GM18520 (cell line): ENCODE data around the gene GMCL1.
"Not testable (repeated sequence)": the region's sequence is repeated elsewhere in the genome, so short reads cannot be mapped to it uniquely, and the experiment has no call there.

Source experiments
- ATAC-seq: cut with Tn5 transposase; IDR thresholded peaks from one replicate; pipeline ENCODE4 v1.9.1; 2021; ENCODE audit not compliant: unreplicated experiment

The GMCL1 gene

GRCh38 chr2:69846182-69847067 is 17.0 kb downstream of the GMCL1 start:
- ATAC-seq, result no peak

DNA sequence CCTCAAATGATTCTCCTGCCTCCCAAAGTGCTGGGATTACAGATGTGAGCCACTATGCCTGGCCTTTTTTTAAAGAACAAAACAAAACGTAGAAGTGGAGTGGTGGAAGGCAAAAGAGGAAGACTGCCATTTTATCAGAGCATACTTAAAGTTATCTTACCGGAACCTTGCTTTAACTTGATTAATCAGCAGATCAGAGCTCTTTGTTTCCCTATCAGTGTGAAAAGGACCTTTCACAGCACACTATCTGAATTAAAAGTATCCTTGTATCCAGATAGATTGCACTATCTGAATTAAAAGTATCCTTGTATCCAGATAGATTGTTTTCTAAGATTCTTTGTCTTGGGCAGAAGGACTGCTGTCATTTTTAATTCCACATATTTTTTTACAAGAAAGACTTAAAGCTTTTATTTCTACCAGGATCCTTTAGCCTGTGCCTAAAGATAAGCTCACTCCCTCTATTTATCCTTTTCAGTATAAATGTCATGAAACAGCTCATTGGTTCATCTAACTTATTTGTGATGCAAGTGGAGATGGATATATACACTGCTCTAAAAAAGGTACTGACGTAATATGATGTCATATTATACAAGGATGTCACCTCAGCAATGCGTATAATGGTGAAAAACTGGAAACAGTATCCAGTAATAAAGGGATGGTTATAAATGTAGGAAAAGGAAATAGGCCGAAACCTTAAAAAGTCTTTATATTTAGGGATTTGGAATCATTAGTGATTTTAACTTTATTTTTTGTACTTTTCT is 17.8 kb downstream of the GMCL1 start:
- ATAC-seq, result no peak

DNA sequence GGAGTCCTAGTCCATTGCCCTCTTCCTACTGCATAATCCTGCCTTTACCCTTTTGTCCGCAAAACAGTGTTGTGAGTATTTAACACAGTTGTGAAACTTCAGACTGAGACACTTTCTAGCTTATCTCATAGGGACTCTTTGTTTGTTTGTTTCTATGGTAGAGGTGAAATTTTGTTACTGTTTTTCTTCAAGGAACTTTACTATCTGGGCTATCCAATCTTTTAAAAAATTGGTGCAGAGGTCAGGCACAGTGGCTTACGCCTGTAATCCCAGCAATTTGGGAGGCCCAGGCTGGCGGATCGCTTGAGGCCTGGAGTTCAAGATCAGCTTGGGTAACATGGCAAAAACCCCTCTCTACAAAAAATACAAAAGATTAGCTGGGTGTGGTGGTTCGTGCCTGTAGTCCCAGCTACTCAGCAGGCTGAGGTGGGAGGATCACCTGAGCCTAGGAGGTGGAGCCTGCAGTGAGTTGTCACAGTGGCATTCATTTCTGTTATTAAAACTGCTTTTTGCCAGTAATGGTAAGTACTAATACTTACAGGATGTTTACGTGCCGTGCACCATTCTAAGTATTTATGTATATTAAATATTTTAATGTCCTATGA is 18.8 kb downstream of the GMCL1 start:
- ATAC-seq, result no peak

GRCh38 chr2:69858261-69858660 is 28.8 kb downstream of the GMCL1 start:
- ATAC-seq, result no peak

DNA sequence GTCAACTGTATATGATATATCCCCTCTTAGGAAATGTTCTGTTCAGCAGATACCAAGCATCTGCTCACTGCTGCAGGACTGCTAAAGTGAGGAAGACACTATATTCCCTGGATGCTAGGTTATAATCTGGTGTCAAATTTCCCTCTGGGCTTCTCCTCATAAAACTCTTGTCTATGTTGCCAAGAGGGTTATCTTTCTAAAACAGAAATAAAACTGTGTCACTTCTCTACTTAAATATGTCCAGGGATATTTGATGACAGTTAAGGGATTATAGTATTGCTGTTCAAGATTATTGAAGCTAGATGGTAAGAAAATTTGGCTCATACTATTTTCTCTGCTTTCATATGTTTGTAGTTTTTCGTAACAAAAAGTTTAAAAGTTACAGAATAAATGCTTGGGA is 33.8 kb downstream of the GMCL1 start:
- no peak for ATAC-seq

GRCh38 chr2:69888451-69888850 is 59.0 kb downstream of the GMCL1 start:
- ATAC-seq, result no peak

- no peak for ATAC-seq
Observed at GRCh38 chr2:69889302-69889701, 59.8 kb downstream of the GMCL1 start.

DNA sequence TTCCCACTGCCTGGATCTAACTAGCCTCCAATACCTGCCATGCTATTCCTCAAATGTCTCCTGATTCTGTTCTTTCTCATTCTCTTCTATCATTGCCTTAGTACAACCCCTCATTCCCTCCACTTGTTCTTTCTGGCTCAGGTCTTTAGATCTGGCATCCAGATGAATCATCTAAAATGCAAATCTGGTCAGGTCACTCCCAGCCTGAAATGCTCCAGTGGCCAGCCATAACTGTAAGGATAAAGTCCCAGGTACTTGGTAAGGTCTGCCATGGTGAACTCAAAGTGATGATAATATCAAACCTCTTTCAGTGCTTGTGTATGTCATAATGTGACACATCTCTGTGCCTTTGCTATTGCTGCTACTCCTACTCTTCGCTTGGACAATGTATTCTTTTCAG is 61.4 kb downstream of the GMCL1 start:
- ATAC-seq, result no peak

DNA sequence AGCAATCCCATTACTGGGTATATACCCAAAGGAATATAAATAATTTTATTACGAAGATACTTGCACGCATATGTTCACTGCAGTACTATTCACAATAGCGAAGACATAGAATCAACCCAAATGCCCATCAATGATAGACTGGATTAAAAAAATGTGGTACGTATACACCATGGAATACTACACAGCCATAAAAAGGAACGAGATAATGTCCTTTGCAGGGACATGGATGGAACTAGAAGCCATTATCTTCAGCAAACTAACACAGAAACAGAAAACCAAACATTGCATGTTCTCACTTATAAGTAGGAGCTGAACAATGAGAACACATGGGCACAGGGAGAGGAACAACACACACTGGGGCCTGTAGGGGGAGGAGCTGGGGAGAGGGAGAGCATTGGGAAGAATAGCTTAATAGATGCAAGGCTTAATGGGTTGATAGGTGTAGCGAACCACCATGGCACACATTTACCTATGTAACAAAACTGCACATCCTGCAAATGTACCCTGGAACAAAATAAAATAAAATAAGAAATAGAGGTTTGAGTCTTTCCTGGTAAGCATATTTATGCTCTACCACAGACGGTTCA is 63.5 kb downstream of the GMCL1 start:
- not testable (repeated sequence) for ATAC-seq

DNA sequence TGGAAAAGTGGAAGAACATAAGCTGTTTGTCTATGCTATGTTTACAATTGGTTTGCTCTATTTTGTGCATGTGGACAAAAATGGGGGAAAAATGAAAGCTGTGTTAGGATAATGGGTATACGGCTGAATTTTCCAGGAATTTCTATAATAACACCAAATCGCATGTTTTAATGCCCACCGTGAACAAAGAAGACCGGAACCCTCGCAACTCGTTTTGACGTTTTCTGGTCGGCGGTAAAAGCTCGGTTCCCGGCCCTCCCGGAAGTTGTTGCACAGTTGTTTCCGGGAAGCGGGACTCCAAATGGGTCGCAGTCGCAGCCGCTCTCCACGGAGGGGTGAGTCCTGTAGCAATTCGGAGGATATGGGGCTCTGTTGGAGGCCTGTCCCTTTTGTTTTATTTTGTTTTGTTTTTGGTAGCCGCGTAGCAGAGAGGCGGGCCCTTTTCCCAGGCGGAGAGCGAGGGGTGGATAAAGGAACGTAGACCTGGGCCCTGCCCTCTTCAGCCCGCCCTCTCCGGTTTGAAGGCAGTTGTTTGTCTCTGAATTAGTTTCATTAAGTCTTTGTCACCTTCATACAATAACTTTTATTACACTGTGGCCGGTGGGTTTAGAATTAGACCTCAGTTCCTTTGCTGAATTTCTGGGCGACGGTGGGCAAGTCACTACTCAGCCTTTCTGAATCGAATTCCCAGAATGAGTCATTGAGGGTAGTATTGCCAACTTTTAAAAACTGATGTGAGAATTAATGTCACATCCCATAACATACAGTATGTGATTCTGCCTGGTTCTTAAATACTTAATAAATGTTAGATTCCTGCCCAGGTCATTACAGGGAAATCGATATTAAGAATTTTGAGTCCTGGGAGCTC is 64.5 kb downstream of the GMCL1 start, which contains the start of gene SNRNP27:
TSS of gene SNRNP27 (plus strand) at position 273 of the 868 bp plus-strand sequence. CDS start at position 302, 29 bp downstream.
- ATAC-seq, result no peak

- ATAC-seq, result not testable (repeated sequence)
Observed at GRCh38 chr2:69894737-69895136, 65.3 kb downstream of the GMCL1 start.

- no peak for ATAC-seq
Observed at GRCh38 chr2:69902213-69902922, 72.9 kb downstream of the GMCL1 start.

GRCh38 chr2:69907216-69907615 is 77.8 kb downstream of the GMCL1 start:
- no peak for ATAC-seq

GRCh38 chr2:69911985-69912563 is 82.6 kb downstream of the GMCL1 start:
- no peak for ATAC-seq

DNA sequence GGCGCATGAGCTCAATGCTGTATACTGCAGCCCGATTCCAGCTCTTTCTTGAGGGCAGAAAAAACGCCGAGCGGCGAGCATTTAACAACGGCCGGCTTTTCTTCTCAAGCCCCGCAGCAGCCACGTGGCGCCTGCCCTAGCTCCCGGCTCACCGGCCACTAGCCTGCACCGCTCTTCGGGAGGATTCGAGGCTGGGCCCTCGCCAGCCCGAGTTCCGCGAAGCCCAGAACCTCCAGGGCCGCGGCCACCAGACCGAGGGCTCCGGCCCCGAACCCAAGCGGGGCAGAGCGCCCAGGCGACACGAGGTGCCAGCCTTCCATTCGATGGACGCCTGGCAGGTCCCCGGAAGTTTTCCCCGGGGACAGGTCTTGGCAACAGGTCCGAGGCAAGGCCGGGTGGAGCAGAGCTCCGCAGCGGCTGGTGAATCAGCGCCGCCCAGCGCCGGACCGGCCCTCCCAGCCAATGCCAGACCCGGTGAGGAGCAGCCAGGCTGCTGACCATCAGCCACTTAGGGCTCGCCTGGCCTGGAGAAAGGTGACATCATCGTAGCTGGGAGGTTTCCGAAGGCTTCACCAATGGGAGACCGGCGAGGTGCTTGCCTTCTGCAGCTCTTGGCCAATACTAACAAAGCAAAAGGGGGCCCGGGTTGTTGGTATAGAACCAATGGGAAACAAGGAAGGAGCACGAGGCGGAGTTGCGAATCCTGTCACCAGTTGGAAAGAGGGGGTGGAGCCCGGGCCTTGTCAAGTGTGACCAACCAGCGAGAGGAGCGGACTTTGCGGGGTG is 84.9 kb downstream of the GMCL1 start:
- ATAC-seq, result peak; percentile 85

DNA sequence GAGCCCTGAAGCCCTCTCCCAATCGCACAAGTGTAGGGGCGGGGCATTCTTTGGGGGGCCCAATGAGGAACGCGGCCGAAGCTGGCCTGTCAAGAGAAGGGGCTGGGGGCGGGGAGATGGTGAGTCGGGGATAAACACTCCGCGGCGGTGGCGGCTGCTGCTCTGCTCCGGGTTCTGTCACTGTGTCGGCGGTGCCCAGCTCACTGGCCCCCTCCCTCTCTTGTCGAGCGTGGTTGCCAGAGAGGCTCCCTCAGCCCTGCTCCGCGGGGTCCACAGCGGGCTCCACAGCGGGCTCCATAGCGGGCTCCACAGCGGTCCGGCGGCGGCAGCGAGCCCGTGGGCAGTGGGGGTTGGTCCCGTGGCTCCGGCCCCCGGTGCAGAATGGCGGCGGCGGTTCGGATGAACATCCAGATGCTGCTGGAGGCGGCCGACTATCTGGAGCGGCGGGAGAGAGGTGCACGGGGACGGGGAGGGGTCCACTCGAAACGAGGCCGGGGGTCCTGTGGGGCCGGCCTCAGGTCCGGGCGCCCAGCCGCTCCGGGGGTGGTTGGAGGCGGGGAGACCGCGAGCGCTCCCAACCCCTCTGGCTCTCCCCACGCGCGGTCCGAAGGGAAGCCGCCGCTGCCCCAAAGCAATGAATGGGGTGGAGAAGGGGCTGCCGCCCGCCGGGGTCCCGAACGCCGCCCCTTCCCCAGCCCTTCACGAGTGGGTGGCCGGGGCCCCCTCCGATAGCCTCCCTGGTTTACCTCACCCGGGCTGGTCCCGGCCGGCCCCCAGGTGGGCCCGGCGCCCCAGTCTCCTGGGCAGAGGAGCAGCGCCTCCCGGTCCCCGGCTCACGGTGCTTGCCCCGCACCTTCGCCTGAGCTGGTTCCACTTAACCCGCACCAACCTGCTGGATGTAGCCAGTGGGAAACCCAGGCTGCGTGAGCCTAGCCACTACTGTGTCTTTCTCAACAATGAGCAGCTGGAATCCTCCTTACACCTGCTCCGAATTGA is 85.8 kb downstream of the GMCL1 start, which contains the start of gene MXD1:
TSS of gene MXD1 (plus strand) at position 160 of the 996 bp plus-strand sequence. CDS start at position 382, 222 bp downstream.
- ATAC-seq, result no peak

DNA sequence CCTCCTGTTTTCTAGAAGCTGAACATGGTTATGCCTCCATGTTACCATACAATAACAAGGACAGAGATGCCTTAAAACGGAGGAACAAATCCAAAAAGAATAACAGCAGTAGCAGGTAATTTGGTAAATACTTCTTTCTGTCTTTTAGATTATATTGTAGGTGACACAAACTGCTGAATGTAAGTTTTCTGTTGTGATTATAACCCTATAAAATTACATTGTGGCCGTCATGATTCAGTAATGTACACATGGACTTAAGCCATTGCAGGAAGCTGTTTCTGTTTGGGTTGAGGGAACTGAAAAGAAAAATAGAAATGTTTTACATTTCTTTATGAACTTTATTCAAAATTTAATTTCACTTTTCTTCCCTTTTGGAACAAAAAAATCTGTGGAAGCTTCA is 86.6 kb downstream of the GMCL1 start:
- no peak for ATAC-seq
